DND-41 (cell line): Measurements from ENCODE around the gene DRAM1.

Experiments
- CTCF ChIP-seq: IDR thresholded peaks from 2 replicates; pipeline ENCODE4 v1.5.1; 2012; ENCODE audit warnings: borderline replicate concordance, low read length, moderate library complexity, mild to moderate bottlenecking; ENCODE audit not compliant: poor library complexity, severe bottlenecking; ENCODE audit errors: extremely low read depth
- EZH2 ChIP-seq: IDR thresholded peaks from 3 replicates; pipeline ENCODE4 v1.6.1; 2012; ENCODE audit warnings: borderline replicate concordance, low read depth, mild to moderate bottlenecking, moderate library complexity, low read length, inconsistent platforms; ENCODE audit not compliant: severe bottlenecking

GRCh38 chr12:101924618-101925017, 47.2 kb downstream of the DRAM1 start:
- TF ChIP-seq EZH2: no peak
- no peak for TF ChIP-seq CTCF
